Measurements from ENCODE around the gene RGS7. TPM values are rescaled to one million over a fixed set of nuclear protein-coding genes. Genes with fewer than 3 reads are reported as not detected.

RGS7 gene
- total and polyA plus RNA-seq, 5 donors = 0.02 TPM; not detected in 4

DNA sequence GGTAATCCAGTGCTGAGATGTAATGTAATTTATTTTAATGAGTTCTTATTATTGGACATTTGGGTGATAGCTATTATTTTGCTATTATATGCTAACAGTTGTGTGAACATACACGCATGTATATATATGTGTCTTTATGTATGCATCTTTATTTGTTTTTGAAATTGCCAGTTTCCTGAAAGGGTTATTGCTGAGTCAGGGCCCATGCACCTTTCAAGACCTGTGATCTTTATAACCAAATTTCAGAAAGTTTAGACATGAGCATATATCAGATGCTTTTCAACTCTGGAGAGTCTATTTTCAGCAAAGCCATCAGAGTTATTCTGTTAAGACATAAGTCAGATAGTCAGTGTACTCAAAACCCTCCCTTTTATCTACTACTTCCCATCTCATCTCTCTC lies 479.4 kb downstream of the RGS7 start:
- ATAC-seq (no peak), DNase-seq (no peak)
- H3K9me3 ChIP-seq (ENCODE audit: control insufficient read depth, low read length) = no peaks in the 10 kb centered on the region
- intact Hi-C loops (cut with DNase I) = no loop called here
- 89% methylated on average over 1 of the region's 1 CpG for WGBS
- no peak overlapping the region for H3K4me3 ChIP-seq (ENCODE audit: low read length)
- no peaks in the 10 kb centered on the region for H3K27me3 ChIP-seq (ENCODE audit: control insufficient read depth, insufficient read depth)
- no peak overlapping the region for H3K27ac ChIP-seq (ENCODE audit: low read length)
- H3K4me1 ChIP-seq (ENCODE audit: control insufficient read depth, insufficient read depth, low read length) = no peaks in the 10 kb centered on the region

DNA sequence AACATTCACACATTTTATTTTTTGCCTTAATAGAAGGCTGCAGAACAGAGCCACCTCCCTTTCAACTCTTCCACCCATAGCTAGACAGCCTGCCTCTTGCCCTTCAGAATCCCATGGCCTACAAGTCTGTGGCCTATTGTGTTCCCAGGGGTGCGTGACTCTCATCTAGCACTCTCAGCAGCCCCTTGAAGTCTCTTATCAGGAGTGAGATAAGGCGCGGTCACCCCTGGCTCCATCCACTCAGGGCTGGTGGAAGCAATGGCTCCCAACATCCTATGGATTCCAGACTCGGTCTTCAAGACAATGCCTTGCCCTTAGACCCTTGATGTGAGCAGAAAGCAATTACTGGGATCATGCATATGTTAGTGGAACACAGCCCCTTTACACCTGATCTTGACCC lies 480.9 kb downstream of the RGS7 start:
- DNase-seq (no peak), ATAC-seq (no peak)
- Histone ChIP-seq H3K9me3 (ENCODE audit: control insufficient read depth, low read length) (no peaks in the 10 kb centered on the region), H3K27ac (ENCODE audit: low read length) (no peak overlapping the region), H3K4me3 (ENCODE audit: low read length) (no peak overlapping the region), H3K4me1 (ENCODE audit: control insufficient read depth, insufficient read depth, low read length) (no peaks in the 10 kb centered on the region), H3K27me3 (ENCODE audit: control insufficient read depth, insufficient read depth) (no peaks in the 10 kb centered on the region)
- intact Hi-C loops (cut with DNase I) = no loop called here
- WGBS = 45% methylated on average over 4 of the region's 4 CpGs

DNA sequence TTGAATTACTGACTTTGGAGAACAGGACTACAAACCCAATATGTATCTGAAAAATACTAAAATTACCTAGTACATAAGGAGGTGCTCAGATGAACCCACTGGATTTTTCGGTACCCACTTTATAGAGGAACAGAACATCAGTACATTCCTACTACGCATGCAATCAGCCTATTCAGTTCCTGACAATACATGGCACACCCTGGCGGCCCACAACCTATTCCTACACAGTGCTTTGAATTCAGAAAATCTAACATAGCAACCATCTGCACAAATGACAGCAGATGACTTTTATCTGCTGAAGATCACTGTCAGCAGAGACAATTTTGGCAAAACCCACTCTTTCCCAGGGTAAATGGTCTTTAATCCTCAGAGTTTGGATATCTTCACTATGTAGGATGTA lies 487.9 kb downstream of the RGS7 start:
- DNase-seq (no peak), ATAC-seq (no peak)

DNA sequence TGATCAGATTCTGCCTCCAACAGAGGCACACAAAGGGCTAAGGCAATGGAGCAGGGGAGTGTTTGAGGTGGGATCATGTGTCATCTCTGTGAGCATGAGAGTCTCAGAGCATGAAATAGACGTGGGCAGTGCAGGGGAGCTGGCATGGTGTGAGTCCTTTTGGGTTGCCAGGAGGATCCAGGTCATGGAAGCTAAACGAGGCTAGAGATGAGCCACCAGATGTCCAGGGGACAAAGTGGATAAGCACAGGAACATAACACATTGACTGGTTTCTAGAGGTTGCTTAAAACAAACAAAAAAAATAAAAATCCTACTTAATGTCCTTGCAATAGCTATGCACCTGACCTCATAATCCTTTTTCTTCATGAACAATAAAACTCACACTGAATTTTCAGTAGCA lies 490.3 kb downstream of the RGS7 start:
- no peak overlapping the region for H3K4me3 ChIP-seq (ENCODE audit: low read length)
- DNase-seq (no peak), ATAC-seq (no peak)
- H3K27ac ChIP-seq (ENCODE audit: low read length) = no peak overlapping the region
- H3K9me3 ChIP-seq (ENCODE audit: control insufficient read depth, low read length) = no peaks in the 10 kb centered on the region
- intact Hi-C loops (cut with DNase I) = no loop called here
- no peaks in the 10 kb centered on the region for H3K27me3 ChIP-seq (ENCODE audit: control insufficient read depth, insufficient read depth)
- no peaks in the 10 kb centered on the region for H3K4me1 ChIP-seq (ENCODE audit: control insufficient read depth, insufficient read depth, low read length)
- 47% methylated on average over 2 of the region's 2 CpGs for WGBS

More for the DNA sequence above, 487.9 kb downstream of the RGS7 start:
- no peaks in the 10 kb centered on the region for H3K4me1 ChIP-seq (ENCODE audit: control insufficient read depth, insufficient read depth, low read length)
- intact Hi-C loops (cut with DNase I) = no loop called here
- no peaks in the 10 kb centered on the region for H3K9me3 ChIP-seq (ENCODE audit: control insufficient read depth, low read length)
- H3K27me3 ChIP-seq (ENCODE audit: control insufficient read depth, insufficient read depth) = no peaks in the 10 kb centered on the region
- no peak overlapping the region for H3K27ac ChIP-seq (ENCODE audit: low read length)
- WGBS = 84% methylated on average over 3 of the region's 3 CpGs
- no peak overlapping the region for H3K4me3 ChIP-seq (ENCODE audit: low read length)

DNA sequence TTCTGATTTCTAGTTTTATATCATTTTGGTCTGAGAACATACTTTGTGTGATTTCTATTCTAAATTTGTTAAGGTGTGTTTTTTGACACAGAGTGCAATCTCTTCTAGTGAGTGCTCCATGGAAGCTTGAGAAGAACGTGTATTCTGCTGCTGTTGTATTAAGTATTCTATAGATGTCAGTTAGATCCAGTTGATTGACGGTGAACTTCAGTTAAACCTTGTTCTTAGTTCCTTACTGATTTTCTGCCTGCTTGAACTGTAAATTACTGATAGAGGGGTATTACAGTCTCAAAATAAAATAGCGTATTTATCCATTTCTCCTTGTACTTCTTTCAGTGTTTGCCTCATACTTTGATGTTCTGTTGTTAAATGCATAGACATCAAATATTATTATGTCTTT lies 497.0 kb downstream of the RGS7 start:
- H3K9me3 ChIP-seq (ENCODE audit: control insufficient read depth, low read length) = no peaks in the 10 kb centered on the region
- no peak overlapping the region for H3K27ac ChIP-seq (ENCODE audit: low read length)
- DNase-seq (no peak), ATAC-seq (no peak)
- H3K27me3 ChIP-seq (ENCODE audit: control insufficient read depth, insufficient read depth) = no peaks in the 10 kb centered on the region
- WGBS = 80% methylated on average over 3 of the region's 3 CpGs
- H3K4me1 ChIP-seq (ENCODE audit: control insufficient read depth, insufficient read depth, low read length) = no peaks in the 10 kb centered on the region
- H3K4me3 ChIP-seq (ENCODE audit: low read length) = no peak overlapping the region
- intact Hi-C loops (cut with DNase I) = no loop called here

DNA sequence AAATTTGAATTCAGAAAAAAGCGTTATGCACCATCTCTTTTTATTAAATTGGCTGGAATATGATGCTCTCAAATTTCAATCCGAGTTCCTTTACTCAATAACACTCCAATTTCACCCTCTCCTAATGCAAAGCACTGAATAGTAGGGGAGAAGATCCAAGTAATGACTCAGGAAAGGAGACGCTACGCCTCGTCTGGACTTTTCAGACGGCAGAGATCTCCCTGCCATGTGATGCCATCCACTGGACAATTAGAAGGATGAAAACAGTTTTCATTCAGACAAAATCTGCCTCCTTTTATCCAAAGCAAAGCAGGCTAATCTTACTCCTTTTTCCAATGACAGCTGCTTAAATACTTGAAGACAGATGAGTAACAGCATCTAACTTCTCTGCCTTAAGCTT lies 502.6 kb downstream of the RGS7 start:
- Histone ChIP-seq H3K27me3 (ENCODE audit: control insufficient read depth, insufficient read depth) (no peaks in the 10 kb centered on the region), H3K4me1 (ENCODE audit: control insufficient read depth, insufficient read depth, low read length) (no peaks in the 10 kb centered on the region), H3K27ac (ENCODE audit: low read length) (no peak overlapping the region), H3K9me3 (ENCODE audit: control insufficient read depth, low read length) (no peaks in the 10 kb centered on the region), H3K4me3 (ENCODE audit: low read length) (no peak overlapping the region)
- WGBS = 54% methylated on average over 6 of the region's 6 CpGs
- ATAC-seq = no peak
- intact Hi-C loops (cut with DNase I) = no loop called here
- DNase-seq = no peak

DNA sequence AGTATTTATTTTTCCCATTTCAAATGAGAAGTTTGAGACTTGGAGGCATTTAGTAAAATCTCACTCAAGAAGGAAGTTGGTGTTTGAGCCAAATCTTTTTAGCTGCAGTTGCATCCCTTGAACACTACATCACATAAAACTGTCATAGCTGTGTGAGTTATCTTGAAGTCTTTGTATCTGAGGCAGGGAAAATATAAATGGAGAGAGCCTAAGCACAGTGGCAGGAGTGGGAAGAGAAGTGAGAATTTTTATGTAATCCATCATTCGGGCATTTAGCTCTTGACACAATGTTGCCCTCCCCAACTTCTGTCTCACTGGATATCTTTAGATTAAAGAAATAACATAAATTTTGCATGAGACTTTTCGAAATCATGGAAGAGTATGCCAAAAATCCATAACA lies 509.7 kb downstream of the RGS7 start:
- no peaks in the 10 kb centered on the region for H3K4me1 ChIP-seq (ENCODE audit: control insufficient read depth, insufficient read depth, low read length)
- H3K27me3 ChIP-seq (ENCODE audit: control insufficient read depth, insufficient read depth) = no peaks in the 10 kb centered on the region
- H3K4me3 ChIP-seq (ENCODE audit: low read length) = no peak overlapping the region
- 55% methylated on average over 2 of the region's 2 CpGs for WGBS
- DNase-seq (no peak), ATAC-seq (no peak)
- H3K27ac ChIP-seq (ENCODE audit: low read length) = no peak overlapping the region
- intact Hi-C loops (cut with DNase I) = no loop called here
- H3K9me3 ChIP-seq (ENCODE audit: control insufficient read depth, low read length) = no peaks in the 10 kb centered on the region

DNA sequence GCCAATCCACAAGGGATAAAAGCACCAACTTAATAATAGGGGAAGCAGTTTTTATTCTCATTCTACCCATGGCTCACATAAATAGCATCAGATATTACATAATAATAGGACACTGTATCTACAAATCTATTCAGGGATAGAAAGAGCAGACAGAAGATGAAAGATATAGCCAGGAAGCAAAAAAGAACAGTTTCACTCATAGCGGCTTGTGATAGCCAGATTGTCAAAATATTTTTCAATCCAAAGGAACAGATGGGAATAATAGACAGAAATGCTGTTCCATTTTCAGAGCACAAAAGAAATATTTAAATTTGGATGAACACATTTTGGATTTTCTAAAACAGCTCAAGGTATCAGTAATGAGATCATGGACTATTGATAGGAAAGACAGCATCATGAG lies 512.5 kb downstream of the RGS7 start:
- Histone ChIP-seq H3K27me3 (ENCODE audit: control insufficient read depth, insufficient read depth) (no peaks in the 10 kb centered on the region), H3K4me1 (ENCODE audit: control insufficient read depth, insufficient read depth, low read length) (no peaks in the 10 kb centered on the region), H3K27ac (ENCODE audit: low read length) (no peak overlapping the region), H3K9me3 (ENCODE audit: control insufficient read depth, low read length) (no peaks in the 10 kb centered on the region), H3K4me3 (ENCODE audit: low read length) (no peak overlapping the region)
- WGBS = 90% methylated on average over 1 of the region's 1 CpG
- ATAC-seq (no peak), DNase-seq (no peak)
- intact Hi-C loops (cut with DNase I) = no loop called here

DNA sequence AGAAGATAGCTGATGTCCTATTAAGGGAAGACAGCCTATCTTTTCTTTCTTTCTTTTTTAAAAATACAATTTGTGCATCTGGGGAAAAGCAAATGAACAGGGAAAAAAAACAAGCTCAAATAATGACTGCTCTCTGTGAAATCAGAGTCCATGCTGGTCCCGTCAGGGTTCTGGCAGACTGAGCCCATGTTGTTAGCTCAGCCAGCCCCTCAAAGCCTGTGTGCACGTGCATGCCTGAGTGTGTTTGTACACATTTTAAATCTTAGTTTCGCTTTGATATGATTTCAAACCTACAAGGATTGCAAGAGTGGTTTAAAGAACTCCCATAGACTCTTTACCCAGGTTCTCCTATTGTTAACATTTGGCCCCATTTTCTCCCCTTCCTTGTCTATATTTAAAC lies 513.2 kb downstream of the RGS7 start:
- H3K27me3 ChIP-seq (ENCODE audit: control insufficient read depth, insufficient read depth) = no peaks in the 10 kb centered on the region
- no peak overlapping the region for H3K4me3 ChIP-seq (ENCODE audit: low read length)
- intact Hi-C loops (cut with DNase I) = no loop called here
- DNase-seq (no peak), ATAC-seq (no peak)
- H3K4me1 ChIP-seq (ENCODE audit: control insufficient read depth, insufficient read depth, low read length) = no peaks in the 10 kb centered on the region
- no peaks in the 10 kb centered on the region for H3K9me3 ChIP-seq (ENCODE audit: control insufficient read depth, low read length)
- WGBS = 42% methylated on average over 3 of the region's 3 CpGs
- no peak overlapping the region for H3K27ac ChIP-seq (ENCODE audit: low read length)

DNA sequence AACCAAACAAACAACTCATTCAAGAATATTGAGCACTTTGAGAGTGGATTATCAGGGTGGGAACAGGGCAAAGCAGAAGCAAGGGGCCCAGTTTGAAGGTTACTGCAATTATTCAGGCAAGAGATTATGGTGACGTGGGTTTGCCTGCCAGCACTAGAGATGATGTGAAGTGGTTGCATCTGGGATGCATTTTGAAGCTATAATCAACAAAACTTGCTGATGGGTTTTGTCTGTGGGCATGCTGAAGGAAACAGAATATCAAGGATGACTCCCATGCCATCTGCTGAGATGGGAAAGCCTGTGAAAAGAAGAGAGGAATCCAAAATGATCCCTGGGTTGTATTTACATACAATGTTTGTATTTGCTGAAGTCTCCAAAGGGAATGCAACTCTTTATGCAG lies 520.7 kb downstream of the RGS7 start:
- H3K9me3 ChIP-seq (ENCODE audit: control insufficient read depth, low read length) = no peaks in the 10 kb centered on the region
- no peak for DNase-seq
- no peaks in the 10 kb centered on the region for H3K4me1 ChIP-seq (ENCODE audit: control insufficient read depth, insufficient read depth, low read length)
- intact Hi-C loops (cut with DNase I) = no loop called here
- 55% methylated on average over 1 of the region's 1 CpG for WGBS
- H3K27ac ChIP-seq (ENCODE audit: low read length) = no peak overlapping the region
- H3K27me3 ChIP-seq (ENCODE audit: control insufficient read depth, insufficient read depth) = no peaks in the 10 kb centered on the region
- ATAC-seq = no peak
- no peak overlapping the region for H3K4me3 ChIP-seq (ENCODE audit: low read length)

DNA sequence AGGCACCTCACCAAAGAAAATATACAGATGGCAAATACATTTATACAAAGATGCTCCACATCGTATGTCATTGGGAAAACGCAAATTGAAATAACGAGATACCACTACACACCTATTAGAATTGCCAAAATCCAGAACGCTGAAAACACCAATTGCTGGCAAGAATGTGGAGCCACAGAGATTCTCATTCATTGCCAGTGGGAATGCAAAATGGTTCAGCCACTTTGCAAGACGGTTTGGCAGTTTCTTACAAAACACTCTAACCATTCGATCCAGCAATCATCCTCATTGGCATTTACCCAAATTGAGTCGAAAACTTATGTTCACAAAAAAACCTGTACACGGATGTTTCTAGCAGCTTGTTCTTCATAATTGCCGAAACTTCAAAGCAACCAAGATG lies 521.7 kb downstream of the RGS7 start:
- no peak for ATAC-seq
- H3K27me3 ChIP-seq (ENCODE audit: control insufficient read depth, insufficient read depth) = no peaks in the 10 kb centered on the region

DNA sequence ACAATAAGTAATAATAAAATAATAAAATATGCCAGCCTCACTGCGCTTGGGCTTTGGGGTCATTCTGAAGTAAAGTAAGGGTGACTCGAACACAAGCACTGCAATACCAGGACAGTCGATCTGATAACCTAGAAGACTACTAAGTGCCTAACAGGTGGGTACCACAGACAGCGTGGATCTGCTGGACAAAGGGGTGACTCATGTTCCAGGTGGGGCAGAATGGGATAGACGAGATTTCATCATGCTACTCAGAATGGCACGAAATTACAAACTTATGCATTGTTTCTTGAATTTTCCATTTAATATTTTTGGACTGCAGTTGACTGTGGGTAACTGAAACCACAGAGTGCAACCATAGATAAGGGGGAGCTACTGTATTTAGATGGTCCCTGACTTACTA lies 523.9 kb downstream of the RGS7 start:
- no peak for DNase-seq
- ATAC-seq = no peak
- Histone ChIP-seq H3K4me3 (ENCODE audit: low read length) (no peak overlapping the region), H3K27me3 (ENCODE audit: control insufficient read depth, insufficient read depth) (no peaks in the 10 kb centered on the region), H3K9me3 (ENCODE audit: control insufficient read depth, low read length) (no peaks in the 10 kb centered on the region), H3K4me1 (ENCODE audit: control insufficient read depth, insufficient read depth, low read length) (no peaks in the 10 kb centered on the region), H3K27ac (ENCODE audit: low read length) (no peak overlapping the region)
- 79% methylated on average over 6 of the region's 6 CpGs for WGBS
- intact Hi-C loops (cut with DNase I) = no loop called here

More for the DNA sequence above, 521.7 kb downstream of the RGS7 start:
- H3K4me1 ChIP-seq (ENCODE audit: control insufficient read depth, insufficient read depth, low read length) = no peaks in the 10 kb centered on the region
- H3K9me3 ChIP-seq (ENCODE audit: control insufficient read depth, low read length) = no peaks in the 10 kb centered on the region
- H3K27ac ChIP-seq (ENCODE audit: low read length) = no peak overlapping the region
- no peak overlapping the region for H3K4me3 ChIP-seq (ENCODE audit: low read length)
- intact Hi-C loops (cut with DNase I) = no loop called here
- 89% methylated on average over 9 of the region's 9 CpGs for WGBS
- no peak for DNase-seq
